ENCODE data around the gene TUBAL3. TPM values are rescaled to one million over a fixed set of nuclear protein-coding genes. Genes with fewer than 3 reads are reported as not detected.

Gene TUBAL3
- total and polyA plus RNA-seq, 9 of the 15 experiments (the other 6 are each of a cell fraction or from before 2014, with no cell fraction given), result 5.5 to 10.1 (median 6.9) TPM

DNA sequence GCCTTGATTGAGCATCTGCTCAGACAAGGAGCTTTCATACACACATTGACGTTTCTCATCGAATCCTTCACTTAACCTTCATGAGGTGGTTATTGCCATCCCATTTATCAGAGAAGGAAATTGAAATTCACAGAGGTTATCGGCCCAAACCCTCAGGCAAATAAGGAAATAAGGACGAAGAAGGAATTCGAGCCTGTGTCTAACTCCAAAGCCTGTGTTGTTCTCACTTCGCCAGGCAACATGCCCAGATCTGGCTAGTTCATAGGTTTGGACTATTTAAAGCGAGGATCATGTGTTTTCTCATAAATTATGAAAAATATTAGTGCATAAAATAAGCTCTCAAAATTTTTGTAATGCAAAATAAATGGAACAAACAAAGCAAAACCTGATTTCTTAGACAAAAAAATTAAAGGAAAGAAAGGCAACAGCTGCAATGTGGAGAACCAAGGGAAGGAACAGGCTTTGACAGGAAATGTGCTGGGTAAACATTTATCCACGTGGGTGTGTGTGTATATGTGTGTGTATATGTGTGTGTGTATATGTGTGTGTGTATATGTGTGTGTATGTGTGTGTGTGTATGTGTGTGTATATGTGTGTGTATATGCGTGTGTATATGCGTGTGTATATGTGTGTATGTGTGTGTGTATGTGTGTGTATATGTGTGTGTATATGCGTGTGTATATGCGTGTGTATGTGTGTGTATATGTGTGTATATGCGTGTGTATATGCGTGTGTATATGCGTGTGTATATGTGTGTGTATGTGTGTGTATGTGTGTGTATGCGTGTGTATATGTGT lies 35.1 kb downstream of the TUBAL3 start:
- no peaks in the 10 kb centered on the region for H3K79me2 ChIP-seq (ENCODE audit: control insufficient read depth, insufficient read depth, low read length)
- no peak overlapping the region for H2AFZ ChIP-seq (ENCODE audit: low read depth, low read length)
- no peak overlapping the region for H3K9ac ChIP-seq (ENCODE audit: insufficient read depth in 1 of 2, low read depth in 2 of 2, low read length in 2 of 2)
- TF ChIP-seq KDM1A (IDR thresholded peaks at IDR 0.05) (0 out of 4 replicates have a peak, but pooled peaks of 1 of the 2 experiments have one; percentile 36), TAF1 (IDR thresholded peaks at IDR 0.05; ENCODE audit: control insufficient read depth, extremely low read depth, insufficient read depth, low read length, severe bottlenecking) (no peak)
- H3K4me3 ChIP-seq, result no peak overlapping the region
- ATAC-seq (no peak), DNase-seq (ENCODE audit: extremely low read depth in 1 of 4, low spot score in 3 of 4) (no peak), FAIRE-seq (no peak)
- BruUV-seq (replicated peaks), result no TSS peak
- in situ Hi-C loops (cut with MboI) (no loop called here), intact Hi-C loops (cut with micrococcal nuclease) (no loop called here)
- peaks cover 3 to 8% of the 10 kb centered on the region in 2 experiments; a peak in 4 of 5 replicates for H3K4me1 ChIP-seq (replicated peaks in 1 of 2; ENCODE audit: control insufficient read depth in 2 of 2, insufficient read depth in 2 of 2, low read length in 2 of 2)
- no peaks in the 10 kb centered on the region for H3K36me3 ChIP-seq (ENCODE audit: control insufficient read depth, insufficient read depth, low read length)
- H3K4me2 ChIP-seq (ENCODE audit: insufficient read depth, low read length), result no peak overlapping the region
- H4K20me1 ChIP-seq (replicated peaks; ENCODE audit: control insufficient read depth, insufficient read depth, low read length), result no peaks in the 10 kb centered on the region
- ChIA-PET CTCF (ENCODE audit: low intra/inter-chr PET ratio) (no interaction called here), POLR2A (no interaction called here)
- H3K27ac ChIP-seq (ENCODE audit: extremely low read depth, low read depth, low read length), result no peak overlapping the region; the same call in 2 of the 3 replicates
- 33% methylated on average over 9 of the region's 16 CpGs for WGBS (ENCODE audit: insufficient coverage, low coverage, missing lambda C conversion rate)
- no peaks in the 10 kb centered on the region for H3K9me1 ChIP-seq (ENCODE audit: control insufficient read depth, insufficient read depth, low read length)
- peaks cover 13% of the 10 kb centered on the region for H3K9me3 ChIP-seq (replicated peaks; ENCODE audit: control insufficient read depth, insufficient read depth, low read depth, low read length)
- peaks cover 0 to 9% of the 10 kb centered on the region in 2 experiments; a peak in 2 of 5 replicates for H3K27me3 ChIP-seq (ENCODE audit: control insufficient read depth in 2 of 2, insufficient read depth in 2 of 2, low read length in 2 of 2)

DNA sequence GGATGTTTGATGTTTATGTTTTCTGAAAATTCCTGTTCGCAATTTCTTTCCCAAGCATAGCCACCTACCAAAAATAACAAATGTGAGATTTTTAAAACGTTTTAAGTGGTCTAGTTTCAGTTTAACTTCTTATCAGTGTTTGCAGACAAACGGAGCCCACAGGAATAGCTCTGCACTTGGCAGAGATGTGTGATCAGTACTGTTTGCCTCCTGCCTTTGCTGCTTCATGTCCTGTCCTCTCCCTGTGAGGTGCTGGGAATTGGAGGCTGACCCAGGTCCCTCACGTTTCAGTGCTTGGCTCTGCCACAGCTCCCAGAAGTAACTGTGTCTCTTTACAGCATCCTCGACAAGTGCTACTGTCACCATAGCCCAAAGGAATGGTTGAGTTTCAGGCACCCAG lies 38.7 kb downstream of the TUBAL3 start:
- H4K20me1 ChIP-seq (replicated peaks; ENCODE audit: control insufficient read depth, insufficient read depth, low read length), result no peaks in the 10 kb centered on the region

More for the DNA sequence above, 38.7 kb downstream of the TUBAL3 start:
- H3K9me3 ChIP-seq (replicated peaks; ENCODE audit: control insufficient read depth, insufficient read depth, low read depth, low read length), result peaks cover 7% of the 10 kb centered on the region
- no peaks in the 10 kb centered on the region for H3K79me2 ChIP-seq (ENCODE audit: control insufficient read depth, insufficient read depth, low read length)
- peak overlapping the region; percentile 19; the same call in 1 of the 2 replicates for H3K4me2 ChIP-seq (ENCODE audit: insufficient read depth, low read length)
- no peak overlapping the region for H3K27ac ChIP-seq (ENCODE audit: extremely low read depth, low read depth, low read length)
- H3K9me1 ChIP-seq (ENCODE audit: control insufficient read depth, insufficient read depth, low read length), result no peaks in the 10 kb centered on the region
- H2AFZ ChIP-seq (ENCODE audit: low read depth, low read length), result no peak overlapping the region
- peaks cover 3 to 8% of the 10 kb centered on the region in 2 experiments; a peak in 4 of 5 replicates for H3K4me1 ChIP-seq (replicated peaks in 1 of 2; ENCODE audit: control insufficient read depth in 2 of 2, insufficient read depth in 2 of 2, low read length in 2 of 2)
- intact Hi-C loops (cut with micrococcal nuclease), result no loop called here
- H3K36me3 ChIP-seq (ENCODE audit: control insufficient read depth, insufficient read depth, low read length), result no peaks in the 10 kb centered on the region
- in situ Hi-C loops (cut with MboI), result no loop called here
- TF ChIP-seq, protein P1, sequence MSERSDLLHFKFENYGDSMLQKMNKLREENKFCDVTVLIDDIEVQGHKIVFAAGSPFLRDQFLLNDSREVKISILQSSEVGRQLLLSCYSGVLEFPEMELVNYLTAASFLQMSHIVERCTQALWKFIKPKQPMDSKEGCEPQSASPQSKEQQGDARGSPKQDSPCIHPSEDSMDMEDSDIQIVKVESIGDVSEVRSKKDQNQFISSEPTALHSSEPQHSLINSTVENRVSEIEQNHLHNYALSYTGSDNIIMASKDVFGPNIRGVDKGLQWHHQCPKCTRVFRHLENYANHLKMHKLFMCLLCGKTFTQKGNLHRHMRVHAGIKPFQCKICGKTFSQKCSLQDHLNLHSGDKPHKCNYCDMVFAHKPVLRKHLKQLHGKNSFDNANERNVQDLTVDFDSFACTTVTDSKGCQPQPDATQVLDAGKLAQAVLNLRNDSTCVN (CRISPR knock-in tag; IDR thresholded peaks at IDR 0.05), result no peak
- TF ChIP-seq STAT5A (IDR thresholded peaks at IDR 0.05; ENCODE audit: borderline replicate concordance, low read length), result no peak
- TF ChIP-seq RAD51 (IDR thresholded peaks at IDR 0.05; ENCODE audit: borderline replicate concordance, low read depth), result no peak
- no peak for TF ChIP-seq SAFB2 (IDR thresholded peaks at IDR 0.05; ENCODE audit: borderline replicate concordance, low read depth, low read length, severe bottlenecking)
- no peak for TF ChIP-seq ZNF224 (CRISPR knock-in tag; IDR thresholded peaks at IDR 0.05)
- TF ChIP-seq CBFA2T3 (IDR thresholded peaks at IDR 0.05), result 0 out of 2 replicates have a peak, but pooled peaks have one; percentile 25
- POLR2A ChIA-PET, result no interaction called here
- BruUV-seq (replicated peaks), result no TSS peak
- H3K27me3 ChIP-seq (ENCODE audit: control insufficient read depth in 2 of 2, insufficient read depth in 2 of 2, low read length in 2 of 2), result peaks cover 0 to 5% of the 10 kb centered on the region in 2 experiments; a peak in 2 of 5 replicates
- CTCF ChIA-PET (ENCODE audit: low intra/inter-chr PET ratio), result no interaction called here
- ATAC-seq (0 out of 3 replicates have a peak, but pooled peaks have one; percentile 34), FAIRE-seq (peak; percentile 29), DNase-seq (ENCODE audit: extremely low read depth in 1 of 4, low spot score in 3 of 4) (peak in 1 of 4 experiments; percentile 25)
- no peak overlapping the region for H3K4me3 ChIP-seq
- WGBS (ENCODE audit: insufficient coverage, low coverage, missing lambda C conversion rate), result under 1% methylated on average over 5 of the region's 5 CpGs
- no peak overlapping the region for H3K9ac ChIP-seq (ENCODE audit: insufficient read depth in 1 of 2, low read depth in 2 of 2, low read length in 2 of 2)

Measured in K562 (cell line).